Measurements from ENCODE around the gene GPR55.

- TF ChIP-seq, protein P1, sequence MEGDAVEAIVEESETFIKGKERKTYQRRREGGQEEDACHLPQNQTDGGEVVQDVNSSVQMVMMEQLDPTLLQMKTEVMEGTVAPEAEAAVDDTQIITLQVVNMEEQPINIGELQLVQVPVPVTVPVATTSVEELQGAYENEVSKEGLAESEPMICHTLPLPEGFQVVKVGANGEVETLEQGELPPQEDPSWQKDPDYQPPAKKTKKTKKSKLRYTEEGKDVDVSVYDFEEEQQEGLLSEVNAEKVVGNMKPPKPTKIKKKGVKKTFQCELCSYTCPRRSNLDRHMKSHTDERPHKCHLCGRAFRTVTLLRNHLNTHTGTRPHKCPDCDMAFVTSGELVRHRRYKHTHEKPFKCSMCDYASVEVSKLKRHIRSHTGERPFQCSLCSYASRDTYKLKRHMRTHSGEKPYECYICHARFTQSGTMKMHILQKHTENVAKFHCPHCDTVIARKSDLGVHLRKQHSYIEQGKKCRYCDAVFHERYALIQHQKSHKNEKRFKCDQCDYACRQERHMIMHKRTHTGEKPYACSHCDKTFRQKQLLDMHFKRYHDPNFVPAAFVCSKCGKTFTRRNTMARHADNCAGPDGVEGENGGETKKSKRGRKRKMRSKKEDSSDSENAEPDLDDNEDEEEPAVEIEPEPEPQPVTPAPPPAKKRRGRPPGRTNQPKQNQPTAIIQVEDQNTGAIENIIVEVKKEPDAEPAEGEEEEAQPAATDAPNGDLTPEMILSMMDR (IDR thresholded peaks at IDR 0.05; ENCODE audit: low read length): no peak
- TF ChIP-seq EZH2 (IDR thresholded peaks at IDR 0.05; ENCODE audit: borderline replicate concordance, low read length): no peak
Observed at GRCh38 chr2:230890646-230891045, 34.4 kb downstream of the GPR55 start.
